CD4-positive, alpha-beta T cell (primary cell): Measurements from ENCODE around the gene PCDH20. TPM values are rescaled to one million over a fixed set of nuclear protein-coding genes. Genes with fewer than 3 reads are reported as not detected.

ENCODE experiments used
- ATAC-seq: fragments of 200-7000 bp; cut with Tn5 transposase; one replicate; pipeline ENCODE4 v1.10.0; 2022; ENCODE audit warnings: mild to moderate bottlenecking; ENCODE audit not compliant: poor library complexity
- CTCF ChIA-PET: fragments of 350-600 bp; sonication (Branson Sonifier 250); formaldehyde crosslinking; loops from one replicate; lab custom pipeline; 2021; ENCODE audit warnings: antibody characterized with exemption, inconsistent platforms; lab: Charles Lee
- POLR2A ChIA-PET: fragments of 350-600 bp; sonication (Branson Sonifier 250); formaldehyde crosslinking; loops from one replicate; lab custom pipeline; 2021; ENCODE audit warnings: antibody characterized with exemption, inconsistent platforms; lab: Charles Lee
- DNase-seq, 14 experiments: peaks; one replicate each; pipeline ENCODE4 v3.0.0-alpha.2; 2013 to 2020; ENCODE audit warnings: mixed read lengths in 2 of 14
- H3K27ac ChIP-seq, 2 donors: one replicate each; pipeline versions ENCODE4 v1.5.1 to v1.7.0; 2013; ENCODE audit warnings: low read length in 2 of 2, low read depth in 1 of 2, mild to moderate bottlenecking in 1 of 2
- H3K27me3 ChIP-seq, 2 experiments: 1 replicate in 1 of 2; 2 replicates in 1 of 2; pipeline versions ENCODE4 v1.6.1 to v1.7.0; 2013; ENCODE audit warnings: low read length in 2 of 2, control low read depth in 1 of 2, mild to moderate bottlenecking in 1 of 2, moderate library complexity in 1 of 2; ENCODE audit not compliant: insufficient read depth in 2 of 2, control insufficient read depth in 1 of 2
- H3K36me3 ChIP-seq: one replicate; pipeline ENCODE4 v1.6.1; 2013; ENCODE audit warnings: low read length, control low read depth; ENCODE audit not compliant: insufficient read depth
- H3K4me1 ChIP-seq: one replicate; pipeline ENCODE4 v1.6.1; 2013; ENCODE audit warnings: low read length, control low read depth; ENCODE audit not compliant: insufficient read depth
- H3K4me3 ChIP-seq: one replicate; pipeline ENCODE4 v1.5.1; 2013; ENCODE audit warnings: mild to moderate bottlenecking, low read length, moderate library complexity
- H3K9me3 ChIP-seq, 2 experiments: 1 replicate in 1 of 2; 2 replicates in 1 of 2; pipeline versions ENCODE4 v1.6.1 to v1.7.0; 2013; ENCODE audit warnings: low read length in 2 of 2, mild to moderate bottlenecking in 2 of 2, control low read depth in 1 of 2, moderate library complexity in 1 of 2; ENCODE audit not compliant: control insufficient read depth in 1 of 2, insufficient read depth in 1 of 2
- H3K27ac Mint-ChIP-seq: one replicate; pipeline ENCODE4 v1.8.0; 2020; ENCODE audit warnings: mixed read lengths
- H3K27me3 Mint-ChIP-seq: one replicate; pipeline ENCODE4 v1.8.0; 2021; ENCODE audit warnings: mixed read lengths
- H3K36me3 Mint-ChIP-seq: one replicate; pipeline ENCODE4 v1.8.0; 2021; ENCODE audit warnings: low read depth, mixed read lengths
- H3K4me1 Mint-ChIP-seq: one replicate; pipeline ENCODE4 v1.8.0; 2021; ENCODE audit warnings: low read depth, mixed read lengths
- H3K4me3 Mint-ChIP-seq: one replicate; pipeline ENCODE4 v1.8.0; 2020; ENCODE audit warnings: mild to moderate bottlenecking, mixed read lengths
- H3K9me3 Mint-ChIP-seq: one replicate; pipeline ENCODE4 v1.8.0; 2020; ENCODE audit warnings: mixed read lengths
- CTCF ChIP-seq: fragments of 200-600 bp; IDR thresholded peaks from one replicate; pipeline ENCODE4 v1.8.0; 2022; ENCODE audit warnings: antibody characterized with exemption, mild to moderate bottlenecking
- intact Hi-C, 2 experiments: fragments of 100-400 bp; cut with DNase I in 1 of 2; cut with micrococcal nuclease in 1 of 2; formaldehyde crosslinking; loops; one replicate each; pipeline versions ENCODE4 v1.15.1 to v1.9.0; 2023 to 2025; cut with DNase I, micrococcal nuclease
- total RNA-seq, 174 experiments: library from RNA in 2 of 174; stranded (reverse) in 2 of 174; gene quantifications; one replicate each; pipeline ENCODE4 v1.2.3 and lab custom pipeline; 2021 to 2026

PCDH20 gene
- total RNA-seq, 2 experiments from 2014 or later: not detected

DNA sequence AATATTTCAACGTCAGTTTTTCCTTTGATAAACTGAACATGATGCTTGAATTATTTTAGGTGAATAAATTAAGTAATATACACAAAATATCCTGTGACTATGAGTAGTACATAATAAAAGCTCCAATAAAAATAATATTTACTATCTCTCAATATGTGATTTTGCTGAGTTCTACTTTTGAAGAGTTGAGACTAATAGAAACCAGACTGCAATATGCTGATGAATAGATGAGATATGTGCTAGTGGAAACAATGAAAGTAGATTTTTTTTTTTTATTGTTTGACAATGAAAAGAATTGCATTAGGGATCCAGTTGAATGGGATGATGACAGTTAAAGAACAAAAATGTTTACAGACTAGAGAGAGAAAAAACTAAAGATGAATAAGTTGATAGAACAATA lies 16.4 kb upstream of the PCDH20 start:
- intact Hi-C loops: no loop called here
- Mint-ChIP-seq H3K4me3 (no peak overlapping the region), H3K27ac (no peak overlapping the region), H3K4me1 (no peaks in the 10 kb centered on the region), H3K27me3 (no peaks in the 10 kb centered on the region), H3K9me3 (peaks cover 6% of the 10 kb centered on the region), H3K36me3 (no peaks in the 10 kb centered on the region)
- Histone ChIP-seq H3K4me3 (no peak overlapping the region), H3K4me1 (no peaks in the 10 kb centered on the region), H3K27ac (no peak overlapping the region), H3K27me3 (no peaks in the 10 kb centered on the region), H3K9me3 (peaks cover 0 to 4% of the 10 kb centered on the region in 2 experiments), H3K36me3 (no peaks in the 10 kb centered on the region)
- no peak for DNase-seq
- no peak for ATAC-seq
- TF ChIP-seq CTCF: no peak
- CTCF ChIA-PET: no interaction called here
- POLR2A ChIA-PET: no interaction called here

DNA sequence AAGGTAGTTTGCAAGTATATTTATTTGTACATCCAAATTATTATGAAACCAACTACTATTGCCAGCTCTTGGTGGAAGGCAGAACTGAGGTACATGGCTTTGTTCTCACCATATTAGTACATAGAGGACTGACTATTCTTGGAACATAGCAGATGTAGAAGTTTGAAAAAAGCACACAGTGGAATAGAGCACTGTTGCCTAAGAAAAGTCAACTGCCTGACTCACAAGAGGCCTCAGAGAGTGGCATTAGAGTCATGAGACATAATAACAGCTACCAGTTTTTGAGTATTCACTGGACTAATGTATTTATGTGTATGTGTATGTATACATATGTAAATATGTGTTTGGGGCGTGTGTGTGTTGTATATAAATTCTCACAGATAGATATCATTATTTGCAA lies 8.3 kb upstream of the PCDH20 start:
- no peak overlapping the region for H3K4me3 Mint-ChIP-seq
- intact Hi-C loops: no loop called here
- H3K9me3 ChIP-seq: peaks cover 0 to 5% of the 10 kb centered on the region in 2 experiments

DNA sequence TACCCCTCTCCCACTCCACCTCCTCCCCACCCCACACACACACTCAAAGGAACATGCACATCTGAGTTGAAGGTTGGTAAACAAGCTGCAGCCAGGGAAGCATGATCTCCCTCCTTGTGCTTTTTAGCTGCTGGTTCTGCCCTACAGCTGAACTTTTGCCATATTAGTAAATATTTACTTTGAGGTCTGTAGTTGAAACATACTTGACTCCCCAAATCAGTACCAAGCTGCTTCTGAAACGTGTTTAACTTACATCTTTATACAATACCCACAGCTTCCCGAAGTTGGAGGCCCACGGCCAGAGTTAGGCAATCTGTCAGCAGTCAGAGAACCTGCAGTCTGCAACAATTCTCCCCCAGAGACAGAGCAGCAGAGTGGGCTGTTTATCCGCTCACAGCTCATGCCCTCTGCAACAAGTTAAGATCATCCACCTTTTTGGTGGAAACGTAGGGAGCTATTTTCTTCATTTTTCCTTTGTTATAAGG lies 1.5 kb upstream of the PCDH20 start:
- Mint-ChIP-seq H3K4me3 (no peak overlapping the region), H3K4me1 (no peaks in the 10 kb centered on the region), H3K27me3 (peaks cover 52% of the 10 kb centered on the region), H3K9me3 (peaks cover 2% of the 10 kb centered on the region), H3K36me3 (no peaks in the 10 kb centered on the region), H3K27ac (no peak overlapping the region)
- H3K27me3 ChIP-seq: peaks cover 19 to 23% of the 10 kb centered on the region in 2 experiments
- ChIA-PET POLR2A (no interaction called here), CTCF (interaction anchor here (1.2 kb wide), 1 partner anchor 19 kb away, joined by 3 read pairs; no protein-coding TSS in a partner anchor)
- H3K36me3 ChIP-seq: no peaks in the 10 kb centered on the region
- no peak for TF ChIP-seq CTCF
- H3K4me3 ChIP-seq: no peak overlapping the region
- peaks cover 0 to 23% of the 10 kb centered on the region in 2 experiments for H3K9me3 ChIP-seq
- intact Hi-C loops: no loop called here
- H3K4me1 ChIP-seq: no peaks in the 10 kb centered on the region
- DNase-seq (no peak), ATAC-seq (no peak)
- H3K27ac ChIP-seq: no peak overlapping the region

More for the DNA sequence above, 8.3 kb upstream of the PCDH20 start:
- DNase-seq (no peak), ATAC-seq (no peak)
- peaks cover 5% of the 10 kb centered on the region for H3K9me3 Mint-ChIP-seq
- H3K4me1 Mint-ChIP-seq: no peaks in the 10 kb centered on the region
- CTCF ChIA-PET: no interaction called here
- H3K36me3 Mint-ChIP-seq: no peaks in the 10 kb centered on the region
- Histone ChIP-seq H3K27me3 (no peaks in the 10 kb centered on the region), H3K36me3 (no peaks in the 10 kb centered on the region), H3K4me1 (no peaks in the 10 kb centered on the region), H3K4me3 (no peak overlapping the region), H3K27ac (no peak overlapping the region)
- H3K27me3 Mint-ChIP-seq: no peaks in the 10 kb centered on the region
- H3K27ac Mint-ChIP-seq: no peak overlapping the region
- POLR2A ChIA-PET: no interaction called here
- no peak for TF ChIP-seq CTCF
